CD4-positive, alpha-beta T cell treated with Interleukin-17A for 1 hour (primary cell): ENCODE results near the gene RUNX1.

Experiments
- DNase-seq: peaks from one replicate; pipeline ENCODE4 v3.0.0-alpha.2; 2020

The RUNX1 gene

DNA sequence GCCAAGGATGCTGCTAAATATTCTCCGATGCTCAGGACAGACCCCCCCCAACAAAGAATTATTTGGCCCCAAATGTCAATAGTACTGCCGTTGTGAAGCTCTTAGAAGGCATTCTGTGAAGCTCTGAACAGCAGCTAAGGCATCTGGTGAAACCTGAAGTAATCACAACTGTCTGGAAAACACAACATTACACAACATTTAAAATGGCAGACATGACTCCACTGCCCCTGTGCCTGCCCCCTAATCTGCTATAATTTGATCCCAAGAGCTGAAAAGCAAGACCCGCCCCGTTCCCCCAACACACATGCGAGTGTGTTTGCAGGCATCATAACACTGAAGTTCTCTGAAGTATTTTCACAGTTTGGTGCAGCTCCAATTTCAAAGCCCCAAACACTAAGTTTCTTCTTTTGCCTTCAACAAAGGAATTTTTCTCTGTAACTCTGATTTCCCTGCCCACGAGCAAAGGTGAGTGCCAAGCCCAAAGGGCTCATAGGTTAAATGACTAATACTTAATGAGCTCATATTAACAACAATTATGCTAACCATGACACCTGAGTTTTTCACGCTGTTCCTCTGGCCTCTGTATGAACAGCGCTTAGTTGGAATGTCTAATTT, 251.1 kb downstream of the RUNX1 start:
- DNase-seq = no peak

DNA sequence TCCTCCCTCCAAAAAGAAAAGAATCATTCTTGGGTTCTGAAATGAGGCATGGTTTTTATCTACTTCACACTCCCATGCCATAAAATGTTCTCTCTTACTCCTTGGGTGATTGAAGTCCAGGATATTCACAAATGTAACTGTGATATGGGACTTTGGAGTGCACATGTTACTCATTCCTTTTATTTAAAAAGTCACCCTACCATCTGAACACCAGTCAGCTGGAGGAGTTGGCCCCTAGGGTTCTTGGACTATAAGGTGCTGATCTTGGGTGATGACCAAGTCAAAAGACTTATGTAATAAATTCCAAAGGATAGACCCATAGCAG, 251.9 kb downstream of the RUNX1 start:
- DNase-seq = no peak

DNA sequence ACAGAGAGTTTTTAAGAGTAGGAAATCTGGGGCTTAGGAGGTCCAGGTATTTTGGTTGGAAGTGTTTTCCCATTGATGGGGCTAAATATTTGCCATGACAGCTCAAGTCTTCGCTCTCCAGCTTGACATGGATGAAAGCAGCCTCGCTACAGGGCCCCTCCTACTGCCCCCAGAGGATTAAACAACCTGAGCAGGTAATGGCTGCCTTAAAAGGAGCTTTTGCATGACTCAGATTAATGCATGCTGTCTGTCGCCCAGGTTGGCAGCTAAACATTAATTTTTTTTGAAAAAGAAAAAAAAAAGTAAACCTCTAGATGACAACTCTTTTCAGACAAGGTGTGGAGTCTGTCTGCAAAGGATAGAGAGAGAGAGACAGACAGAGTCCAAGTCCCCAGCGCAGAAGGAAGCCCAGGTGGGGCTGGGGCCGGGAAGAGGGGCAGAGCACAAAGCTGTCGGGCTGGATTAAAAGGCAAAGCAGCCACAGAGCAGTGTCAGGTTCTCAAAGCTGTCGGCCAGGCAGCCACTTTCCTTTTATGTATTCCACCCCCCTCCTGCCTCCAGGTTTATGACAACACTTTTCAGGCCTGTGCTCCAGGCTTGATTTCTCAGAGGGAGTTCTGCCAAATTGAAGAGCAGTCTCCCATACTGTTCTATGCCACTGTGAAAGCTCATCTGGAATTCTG, 252.4 kb downstream of the RUNX1 start:
- DNase-seq = no peak

DNA sequence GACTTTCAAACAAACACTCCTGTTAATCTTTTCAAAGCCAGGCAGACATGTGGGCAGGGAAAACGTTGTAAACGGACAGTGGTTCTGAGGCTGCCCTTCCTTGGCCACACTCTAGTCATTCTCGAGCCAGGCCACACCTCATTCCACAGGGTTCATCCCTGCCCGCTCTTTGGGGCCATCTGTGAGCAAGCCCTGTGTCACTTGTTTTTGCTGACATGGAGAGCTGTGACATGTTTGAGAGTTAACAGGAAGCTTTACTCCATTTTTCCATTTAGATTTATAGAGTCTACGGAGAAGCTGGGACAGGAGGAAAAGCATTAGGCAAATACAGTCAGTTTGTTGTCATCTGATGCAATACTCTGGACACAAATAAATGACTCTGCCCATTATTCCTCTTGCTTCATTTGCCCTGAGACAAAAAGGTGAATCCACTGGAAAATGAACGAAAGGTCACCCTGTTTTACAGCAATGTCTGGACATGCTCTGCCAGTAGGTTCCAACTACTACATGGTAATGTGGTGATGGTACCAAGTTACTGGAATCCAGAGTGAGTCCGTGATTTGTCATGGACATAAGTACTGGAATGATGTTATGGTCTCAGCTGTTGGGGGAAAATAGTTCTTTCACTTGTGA, 253.4 kb downstream of the RUNX1 start:
- DNase-seq = no peak

DNA sequence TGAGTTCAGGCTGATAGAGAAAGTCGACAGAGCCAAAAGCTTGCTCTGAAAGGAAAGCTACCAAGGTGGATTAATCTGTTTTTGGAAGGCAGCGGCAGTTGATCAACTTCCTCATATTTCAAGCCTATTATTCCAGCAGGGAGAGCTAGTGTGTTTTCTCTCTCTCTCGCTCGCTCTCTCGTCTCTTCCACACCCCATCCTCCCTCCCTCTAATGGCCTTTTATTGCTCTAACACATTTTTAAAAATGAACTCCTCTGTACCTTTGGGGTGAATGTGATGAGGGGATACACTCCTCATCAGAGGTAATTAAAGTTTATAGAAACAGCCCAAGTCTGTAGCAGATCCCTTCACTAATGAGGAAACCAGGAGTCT, 253.9 kb downstream of the RUNX1 start:
- DNase-seq = no peak

DNA sequence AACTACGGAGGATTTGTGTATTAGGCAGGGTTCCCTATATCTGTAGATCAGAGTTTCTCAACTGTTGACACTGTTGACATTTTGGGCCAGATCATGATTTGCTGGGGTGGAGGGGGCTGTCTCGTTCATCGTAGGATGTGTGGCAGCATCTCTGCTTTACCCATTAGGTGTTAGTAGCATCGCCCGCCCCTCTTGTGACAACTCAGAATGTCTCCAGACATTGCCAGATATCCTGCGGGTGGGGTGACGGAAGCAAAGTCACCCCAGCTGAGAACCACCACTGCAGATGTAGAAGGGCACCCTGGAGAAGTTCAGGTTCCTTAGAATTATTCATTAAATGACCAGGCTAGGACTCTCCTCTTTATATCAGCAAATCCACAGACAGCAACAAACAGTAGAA, 254.4 kb downstream of the RUNX1 start:
- DNase-seq = no peak

DNA sequence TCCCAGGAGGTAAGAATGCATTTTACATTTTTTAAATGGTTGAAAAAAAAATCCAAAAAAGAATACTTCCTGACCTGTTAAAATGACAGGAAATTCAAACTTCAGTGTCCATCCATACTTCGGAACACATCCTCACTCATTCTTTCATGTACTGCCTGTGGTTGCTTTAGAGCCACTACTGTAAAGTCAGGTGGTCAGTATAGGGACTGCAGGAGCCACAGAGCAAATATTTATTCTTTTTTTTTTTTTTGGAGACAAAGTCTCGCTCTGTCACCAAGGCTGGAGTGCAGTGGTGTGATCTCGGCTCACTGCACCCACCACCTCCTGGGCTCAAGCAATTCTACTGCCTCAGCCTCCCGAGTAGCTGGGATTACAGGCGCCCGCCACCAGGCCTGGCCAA, 255.6 kb downstream of the RUNX1 start:
- DNase-seq = no peak

DNA sequence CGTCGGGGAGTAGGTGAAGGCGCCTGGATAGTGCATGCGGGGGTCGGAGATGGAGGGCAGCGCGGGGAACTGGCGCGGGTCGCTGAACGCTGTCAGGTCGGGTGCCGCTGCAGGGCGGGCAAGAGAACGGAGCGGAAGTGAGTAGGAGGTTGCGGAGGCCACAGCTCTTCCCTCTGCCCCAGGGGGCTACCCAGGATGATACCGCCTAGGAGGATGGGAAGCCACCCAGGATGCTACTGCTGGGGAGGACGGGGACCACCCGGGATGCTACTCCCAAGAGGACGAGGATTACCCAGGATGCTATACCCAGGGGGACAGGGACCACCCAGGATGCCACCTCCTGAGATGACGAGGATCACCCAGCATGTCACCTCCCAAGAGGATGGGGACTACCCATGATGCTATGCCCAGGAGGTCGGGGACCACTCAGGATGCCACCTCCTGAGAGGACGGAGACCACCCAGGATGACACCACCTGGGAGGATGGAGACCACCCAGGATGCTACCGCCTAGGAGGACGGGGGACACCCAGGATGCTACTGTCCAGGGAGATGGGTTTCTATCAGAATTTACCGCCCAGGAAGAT, 256.5 kb downstream of the RUNX1 start:
- no peak for DNase-seq

DNA sequence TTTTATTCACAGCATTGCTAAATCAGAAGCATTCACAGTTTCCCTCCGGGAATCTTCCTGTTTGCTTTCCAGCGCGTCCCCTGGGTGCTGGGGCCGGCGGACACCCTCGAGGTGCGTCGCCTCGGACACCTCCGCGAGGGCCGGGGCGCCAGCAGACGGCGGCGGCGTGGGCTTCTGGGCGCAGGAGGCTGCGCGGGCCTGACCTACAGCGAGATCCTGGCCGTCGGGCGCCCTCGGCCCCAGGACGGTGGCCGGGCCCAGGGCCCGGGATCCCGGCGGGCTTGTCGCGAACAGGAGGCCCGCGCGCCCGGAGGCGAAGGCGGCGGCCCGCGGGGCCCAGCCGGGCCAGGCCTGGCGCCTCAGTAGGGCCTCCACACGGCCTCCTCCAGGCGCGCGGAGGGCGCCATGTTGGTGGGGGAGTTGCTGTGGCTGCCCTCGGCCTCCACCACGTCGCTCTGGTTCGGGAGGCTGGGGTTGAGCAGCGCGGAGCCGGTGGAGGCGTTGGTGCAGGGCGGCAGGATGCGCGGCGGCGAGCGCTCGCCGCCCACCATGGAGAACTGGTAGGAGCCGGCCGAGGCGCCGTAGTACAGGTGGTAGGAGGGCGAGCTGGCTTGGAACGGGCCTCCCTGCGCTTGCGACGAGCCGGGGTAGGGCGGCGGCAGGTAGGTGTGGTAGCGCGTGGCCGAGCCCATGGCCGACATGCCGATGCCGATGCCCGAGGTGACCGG, 257.2 kb downstream of the RUNX1 start:
- DNase-seq = no peak

DNA sequence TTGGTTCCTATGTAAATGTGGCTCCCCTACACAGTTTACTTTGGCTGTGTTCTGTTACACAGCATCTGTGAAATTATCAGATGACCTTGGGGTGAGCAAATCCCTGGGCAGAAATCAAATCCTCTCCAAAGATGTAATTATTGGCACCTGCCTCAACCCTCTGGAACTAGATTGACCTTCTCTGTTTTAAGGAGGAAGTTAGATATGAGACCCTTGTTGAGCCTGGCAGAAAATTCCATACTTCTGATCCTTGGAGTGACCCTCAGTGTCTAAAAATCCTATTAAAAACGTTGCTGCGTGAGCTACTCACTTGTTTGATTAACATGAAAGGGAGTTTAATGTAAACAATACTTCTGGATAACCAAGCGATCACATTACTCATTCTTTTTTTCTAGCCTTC, 258.3 kb downstream of the RUNX1 start:
- DNase-seq = no peak

DNA sequence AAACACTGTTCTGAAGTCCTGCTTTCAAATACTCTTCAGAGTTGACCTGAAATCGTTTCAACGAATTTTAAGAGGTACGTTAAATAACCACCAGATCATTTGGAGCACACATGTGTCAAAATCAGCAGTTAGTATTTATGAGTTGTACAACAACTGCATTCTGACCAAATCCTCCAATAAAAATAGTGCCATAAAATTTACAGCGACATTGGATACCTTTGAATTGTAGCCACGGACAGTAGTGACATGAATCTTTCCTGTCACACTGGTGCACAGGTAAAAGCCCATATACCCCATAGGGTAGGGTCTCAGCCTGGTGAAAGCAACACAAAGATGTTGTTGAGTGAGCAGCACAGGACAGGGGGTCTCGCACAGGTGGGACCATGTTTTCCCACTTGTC, 258.8 kb downstream of the RUNX1 start:
- DNase-seq = no peak

DNA sequence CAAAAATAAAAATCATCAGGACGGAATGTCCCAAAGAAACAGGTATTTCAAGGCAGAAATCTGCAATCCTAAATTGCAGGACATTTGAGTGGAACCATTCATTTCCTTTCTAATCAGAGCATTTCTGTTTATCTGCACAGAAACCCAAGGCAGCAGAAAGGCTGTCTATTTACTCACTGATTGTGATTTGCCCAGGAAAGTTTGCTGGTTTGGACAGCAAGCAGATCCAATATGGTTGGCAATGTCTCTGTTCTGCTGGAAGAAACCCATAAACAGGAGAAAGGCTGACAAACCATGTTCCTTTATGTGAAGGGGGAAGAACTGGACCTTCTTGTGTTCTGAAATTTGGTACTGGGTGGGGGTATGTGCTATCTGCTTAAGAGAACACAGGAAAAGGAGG, 260.2 kb downstream of the RUNX1 start:
- DNase-seq = no peak

DNA sequence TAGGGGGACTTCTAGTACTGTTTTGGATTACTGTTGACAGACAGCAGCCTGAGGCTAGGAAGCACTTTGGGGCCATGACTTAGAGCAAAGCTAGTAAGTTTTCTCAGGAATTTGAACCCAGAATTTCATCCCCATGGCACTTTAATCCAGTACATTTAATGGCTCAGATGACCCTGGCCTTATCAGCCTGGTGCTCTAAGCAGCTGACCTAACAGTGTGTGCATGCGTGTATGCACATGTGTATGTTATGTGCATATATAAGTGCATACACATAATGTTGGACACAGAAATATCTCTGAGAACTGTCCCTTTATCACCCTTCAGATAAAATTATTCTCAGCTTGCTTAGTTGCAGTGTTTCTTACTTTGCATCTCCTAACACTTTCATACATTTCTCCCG, 265.3 kb downstream of the RUNX1 start:
- no peak for DNase-seq

DNA sequence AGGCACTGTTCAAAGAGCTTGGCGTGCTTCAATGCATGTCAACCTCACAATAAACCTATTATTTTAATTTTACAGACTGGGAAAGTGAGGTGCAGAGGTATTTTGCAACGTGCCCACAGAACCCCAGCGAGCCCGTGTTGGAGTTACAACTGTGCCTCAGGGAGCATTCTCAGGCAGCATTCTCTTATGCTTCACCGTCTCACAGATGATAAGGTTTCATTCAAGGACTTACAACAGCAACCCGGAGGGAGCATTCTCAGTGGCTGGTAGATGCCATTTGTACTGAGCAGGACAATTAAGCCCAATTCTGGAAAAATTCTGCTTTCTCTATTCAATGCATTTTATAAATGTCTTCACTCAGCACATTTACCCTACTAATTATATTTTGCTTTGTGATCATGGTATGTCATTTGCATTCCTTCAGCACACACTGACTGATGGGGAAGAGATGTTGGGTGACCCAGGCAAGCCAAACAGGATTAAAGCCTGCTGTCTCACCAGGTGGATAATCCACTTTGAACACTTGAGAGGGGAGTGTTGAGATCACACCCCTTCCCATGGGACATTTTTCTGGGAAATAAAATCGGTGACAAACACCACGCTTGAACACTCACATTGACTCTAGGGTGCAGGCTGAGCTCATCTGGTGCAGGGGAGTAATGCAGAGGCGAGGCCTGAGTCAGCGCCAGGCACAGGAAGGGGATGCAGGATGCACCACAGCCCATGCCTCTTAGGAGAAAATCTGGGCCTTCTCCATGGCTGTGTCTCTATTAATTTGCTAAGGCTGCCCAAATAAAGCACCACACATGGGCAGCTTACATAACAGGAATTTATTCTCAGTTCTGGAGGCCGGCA, 266.4 kb downstream of the RUNX1 start:
- DNase-seq = no peak

DNA sequence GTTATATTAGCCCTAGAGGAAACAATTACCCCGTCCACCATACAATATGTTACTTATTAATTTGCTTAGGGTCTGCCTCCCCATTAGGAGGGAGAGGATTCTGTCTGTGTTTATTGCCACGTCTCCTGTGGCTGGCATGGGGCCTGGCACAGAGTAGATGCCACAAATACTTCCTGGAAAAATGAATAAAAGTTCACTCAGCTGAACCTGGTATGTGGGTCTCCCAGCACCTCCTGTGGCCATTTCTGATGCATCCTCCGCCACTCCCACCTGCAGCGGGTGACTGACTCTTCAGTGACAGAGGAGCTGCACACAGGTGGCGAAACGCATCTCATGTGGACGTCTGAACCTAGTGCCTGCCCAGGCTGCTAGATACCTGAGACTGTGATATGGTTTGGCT, 267.6 kb downstream of the RUNX1 start:
- no peak for DNase-seq

DNA sequence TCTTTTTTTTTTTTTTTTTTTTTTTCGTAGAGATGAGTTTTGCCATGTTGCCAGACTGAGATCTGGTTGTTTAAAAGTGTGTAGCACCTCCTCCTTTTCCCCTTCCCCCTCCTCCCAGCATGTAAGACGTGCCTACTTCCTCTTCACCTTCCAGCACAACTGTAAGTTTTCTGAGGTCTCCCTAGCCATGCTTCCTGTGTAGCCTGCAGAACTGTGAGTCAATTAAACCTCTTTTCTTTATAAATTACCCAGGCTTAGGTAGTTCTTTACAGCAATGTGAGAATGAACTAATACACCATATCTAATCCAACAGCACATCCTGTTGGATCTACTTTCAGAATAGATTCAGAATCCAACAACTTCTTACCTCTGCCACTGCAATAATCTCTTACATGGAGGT, 269.2 kb downstream of the RUNX1 start:
- no peak for DNase-seq

DNA sequence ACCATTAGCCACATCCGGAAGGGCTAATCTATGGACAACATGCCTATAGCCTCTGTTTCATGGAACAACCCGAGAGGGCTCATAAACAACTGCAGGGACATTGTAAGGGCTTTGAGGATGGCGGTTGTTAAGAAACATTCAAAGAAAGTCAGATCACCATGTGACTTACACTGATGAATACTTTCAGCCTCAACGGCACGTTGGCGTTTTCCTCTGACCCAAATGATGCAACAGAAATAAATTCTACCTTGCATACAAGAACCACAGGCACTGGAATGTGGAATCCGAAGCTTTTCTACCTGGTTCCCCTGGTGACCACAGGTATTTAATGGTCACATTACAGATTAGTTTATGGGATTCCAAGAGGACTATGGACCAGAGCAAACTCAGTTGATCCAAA, 273.3 kb downstream of the RUNX1 start:
- DNase-seq = no peak

DNA sequence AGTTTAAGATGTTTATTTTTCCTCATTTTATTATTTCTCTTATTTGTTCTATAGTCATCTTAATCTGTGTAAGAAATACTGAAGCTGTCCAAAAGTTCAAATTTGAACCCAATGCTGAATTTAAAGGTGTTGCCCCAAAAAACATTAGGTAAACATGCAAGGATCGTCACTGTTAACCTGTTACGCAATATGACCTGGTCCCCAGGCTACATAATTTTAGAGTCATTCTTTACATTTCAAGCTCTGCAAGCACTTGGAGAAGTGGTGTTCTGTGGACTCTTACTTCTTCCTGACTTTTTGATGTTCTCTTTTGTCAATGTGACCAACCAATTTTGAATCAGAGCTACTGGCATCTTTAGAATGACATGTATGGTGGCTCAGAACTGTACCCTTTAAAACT, 274.4 kb downstream of the RUNX1 start:
- DNase-seq = no peak

DNA sequence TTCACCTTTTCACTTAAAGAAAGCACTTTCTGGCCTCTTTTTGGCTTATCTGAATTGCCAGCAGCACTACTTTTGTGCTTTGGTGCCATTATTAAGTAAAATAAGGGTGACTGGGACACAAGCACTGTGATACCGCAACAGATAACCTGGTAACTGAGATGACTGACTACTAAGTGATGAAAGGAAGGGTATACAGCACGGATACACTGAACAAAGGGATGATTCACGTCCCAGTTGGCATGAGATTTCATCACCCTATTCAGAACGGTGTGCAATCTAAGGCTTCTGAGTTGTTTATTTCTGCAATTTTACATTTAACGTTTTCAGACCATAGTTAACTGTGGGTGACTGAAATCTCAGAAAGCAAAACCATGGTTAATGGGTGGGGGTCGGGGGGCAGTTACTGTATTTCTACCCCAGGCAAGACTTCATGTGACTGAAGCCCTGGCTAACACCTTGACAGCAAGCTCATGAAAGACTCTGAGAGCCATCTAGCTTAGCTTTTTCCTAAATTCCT, 277.5 kb downstream of the RUNX1 start:
- DNase-seq = no peak

DNA sequence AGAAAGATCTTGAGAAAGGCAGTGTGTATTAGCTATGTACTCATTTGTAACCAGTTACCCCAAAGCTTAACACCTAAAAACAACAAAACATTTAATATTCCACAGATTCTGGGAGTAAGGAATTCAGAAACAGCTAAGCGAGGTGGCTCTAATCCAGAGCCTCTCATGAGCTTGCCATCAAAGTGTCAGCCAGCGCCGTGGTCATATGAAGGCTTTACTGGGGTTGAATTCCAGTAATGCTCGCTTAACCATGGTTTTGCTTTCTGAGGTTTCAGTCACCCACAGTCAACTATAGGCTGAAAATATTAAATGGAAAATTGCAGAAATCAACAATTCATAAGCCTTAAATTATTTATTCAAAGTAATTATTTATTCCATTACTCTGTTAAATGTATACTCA, 278.5 kb downstream of the RUNX1 start:
- no peak for DNase-seq

DNA sequence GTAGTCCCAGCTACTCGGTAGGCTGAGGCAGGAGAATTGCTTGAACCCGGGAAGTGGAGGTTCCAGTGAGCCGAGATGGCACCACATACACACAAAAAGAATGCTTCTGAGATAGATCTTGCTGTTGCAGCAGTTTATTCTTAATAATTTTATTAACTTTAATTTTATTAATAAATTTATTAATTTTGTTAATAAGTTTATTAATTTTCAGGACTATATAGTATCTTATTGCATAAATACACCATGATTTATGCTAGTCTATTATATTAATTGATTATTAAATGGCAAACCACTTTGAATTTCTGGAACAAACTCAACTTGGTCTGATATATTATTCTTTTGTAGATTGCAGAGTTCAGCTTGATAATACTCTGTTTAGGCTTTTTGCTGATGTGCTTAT, 280.8 kb downstream of the RUNX1 start:
- DNase-seq = no peak

DNA sequence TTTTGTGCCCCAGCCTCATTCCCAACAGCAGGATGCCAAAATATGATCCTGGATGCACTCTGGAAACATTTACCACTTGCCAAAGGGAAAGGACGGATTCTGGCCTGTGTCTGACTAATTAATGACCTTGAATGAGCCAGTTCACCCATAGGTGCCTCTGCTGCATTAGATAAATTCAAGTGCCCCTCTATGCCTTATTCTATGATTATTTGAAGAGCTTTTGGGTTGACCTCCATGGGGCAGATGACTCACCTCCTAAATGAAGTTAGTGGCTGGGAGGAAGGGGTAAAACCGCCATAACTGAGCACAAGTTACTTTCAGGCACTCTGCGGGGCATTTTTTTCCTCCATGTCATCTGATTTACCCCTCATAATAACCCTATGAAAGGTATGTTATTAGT, 282.2 kb downstream of the RUNX1 start:
- DNase-seq = no peak

DNA sequence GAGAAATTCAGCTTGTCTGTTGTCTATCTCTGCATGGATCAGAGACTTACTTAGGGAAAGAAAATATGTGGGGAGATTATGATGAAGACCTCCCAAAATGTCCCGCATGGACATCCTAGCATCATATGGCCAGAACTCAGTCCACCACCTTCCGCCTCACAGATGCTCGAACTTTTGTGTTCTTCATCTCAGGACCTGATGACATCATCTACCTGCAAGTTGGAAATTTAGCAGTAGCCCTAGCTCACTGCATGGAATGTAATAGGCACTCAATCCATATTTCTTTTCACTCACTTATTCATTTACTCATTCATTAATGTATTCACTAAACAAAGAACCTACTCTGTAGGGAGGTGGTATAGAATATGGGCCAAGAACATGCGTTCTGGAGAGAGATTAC, 283.5 kb downstream of the RUNX1 start:
- no peak for DNase-seq
